Activated naive CD8-positive, alpha-beta T cell treated with anti-CD3 and anti-CD28 coated beads, Interleukin-2, amount 50 U/mL, for 16 hours (primary cell): ENCODE measurements around the gene PRXL2C.

Experiments used
- DNase-seq: peaks from one replicate; pipeline ENCODE4 v3.0.0-alpha.2; 2020; ENCODE audit warnings: low read depth, low spot score

Gene PRXL2C

GRCh38 chr9:96612105-96612965 is 42.8 kb downstream of the PRXL2C start:
- DNase-seq: no peak

GRCh38 chr9:96611302-96611701 is 43.8 kb downstream of the PRXL2C start:
- no peak for DNase-seq

GRCh38 chr9:96609732-96610131 is 45.4 kb downstream of the PRXL2C start:
- no peak for DNase-seq

- no peak for DNase-seq
These were observed 47.1 kb downstream of the PRXL2C start for GRCh38 chr9:96607971-96608370.

GRCh38 chr9:96605328-96605727 is 49.8 kb downstream of the PRXL2C start:
- no peak for DNase-seq

GRCh38 chr9:96604004-96604319 is 51.2 kb downstream of the PRXL2C start:
- DNase-seq: no peak

- no peak for DNase-seq
These were observed 51.7 kb downstream of the PRXL2C start for GRCh38 chr9:96603305-96604003.

- no peak for DNase-seq
These were observed 55.8 kb downstream of the PRXL2C start for GRCh38 chr9:96599298-96599697.

GRCh38 chr9:96596601-96597111 is 58.5 kb downstream of the PRXL2C start:
- DNase-seq: no peak
